ENCODE measurements around the gene TNPO3.

DNA sequence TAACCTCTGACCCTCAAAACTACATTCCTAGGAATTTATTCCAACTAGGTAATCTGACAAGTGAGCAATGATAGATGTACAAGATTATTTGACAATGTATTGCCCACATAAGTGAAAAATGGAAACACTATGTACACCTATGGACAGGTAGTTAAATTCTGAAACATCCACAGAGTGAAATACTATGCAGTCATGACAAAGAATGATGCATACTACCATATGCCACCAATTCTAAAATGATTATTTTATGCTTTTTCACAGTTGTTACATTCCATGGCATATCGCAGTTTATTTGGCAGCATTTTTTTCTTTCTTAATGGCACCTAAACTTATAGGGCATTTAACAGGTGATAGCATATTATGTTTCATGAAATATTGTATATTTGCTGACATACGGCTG, 20.1 kb upstream of the TNPO3 start:
- TF ChIP-seq, protein P1, sequence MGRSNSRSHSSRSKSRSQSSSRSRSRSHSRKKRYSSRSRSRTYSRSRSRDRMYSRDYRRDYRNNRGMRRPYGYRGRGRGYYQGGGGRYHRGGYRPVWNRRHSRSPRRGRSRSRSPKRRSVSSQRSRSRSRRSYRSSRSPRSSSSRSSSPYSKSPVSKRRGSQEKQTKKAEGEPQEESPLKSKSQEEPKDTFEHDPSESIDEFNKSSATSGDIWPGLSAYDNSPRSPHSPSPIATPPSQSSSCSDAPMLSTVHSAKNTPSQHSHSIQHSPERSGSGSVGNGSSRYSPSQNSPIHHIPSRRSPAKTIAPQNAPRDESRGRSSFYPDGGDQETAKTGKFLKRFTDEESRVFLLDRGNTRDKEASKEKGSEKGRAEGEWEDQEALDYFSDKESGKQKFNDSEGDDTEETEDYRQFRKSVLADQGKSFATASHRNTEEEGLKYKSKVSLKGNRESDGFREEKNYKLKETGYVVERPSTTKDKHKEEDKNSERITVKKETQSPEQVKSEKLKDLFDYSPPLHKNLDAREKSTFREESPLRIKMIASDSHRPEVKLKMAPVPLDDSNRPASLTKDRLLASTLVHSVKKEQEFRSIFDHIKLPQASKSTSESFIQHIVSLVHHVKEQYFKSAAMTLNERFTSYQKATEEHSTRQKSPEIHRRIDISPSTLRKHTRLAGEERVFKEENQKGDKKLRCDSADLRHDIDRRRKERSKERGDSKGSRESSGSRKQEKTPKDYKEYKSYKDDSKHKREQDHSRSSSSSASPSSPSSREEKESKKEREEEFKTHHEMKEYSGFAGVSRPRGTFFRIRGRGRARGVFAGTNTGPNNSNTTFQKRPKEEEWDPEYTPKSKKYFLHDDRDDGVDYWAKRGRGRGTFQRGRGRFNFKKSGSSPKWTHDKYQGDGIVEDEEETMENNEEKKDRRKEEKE (IDR thresholded peaks at IDR 0.05): no peak
- no peak for TF ChIP-seq POLR2A (IDR thresholded peaks at IDR 0.05; ENCODE audit: low read depth, low read length)
